GM12878 (cell line): ENCODE measurements around the gene RHOG. TPM values are rescaled to one million over a fixed set of nuclear protein-coding genes. Genes with fewer than 3 reads are reported as not detected.

Experiments
- ATAC-seq: fragments of 200-7000 bp; cut with Tn5 transposase; 3 replicates; pipeline ENCODE4 v1.9.1; 2020; ENCODE audit warnings: mild to moderate bottlenecking, moderate library complexity
- BruUV-seq: library from RNA; stranded (reverse); fragments of 400-500 nt; replicated peaks from 2 replicates; lab custom pipeline; 2021; lab: Mats Ljungman, UMichigan
- CTCF ChIA-PET: fragments of 300-600 bp; sonication (Branson Sonifier 250); formaldehyde crosslinking; extraction: SDS; loops from one replicate; lab custom pipeline; 2021; ENCODE audit warnings: inconsistent platforms; lab: Yijun Ruan, JAX
- POLR2A ChIA-PET: fragments of 350-600 bp; formaldehyde crosslinking; extraction: SDS; loops from one replicate; lab custom pipeline; 2021; ENCODE audit warnings: inconsistent platforms; lab: Charles Lee
- RAD21 ChIA-PET: fragments of 300-600 bp; sonication (Branson Sonifier 250); formaldehyde crosslinking; loops from one replicate; lab custom pipeline; 2023; ENCODE audit warnings: antibody characterized with exemption; ENCODE audit not compliant: unreplicated experiment; lab: Charles Lee
- SMC1A ChIA-PET: fragments of 300-600 bp; sonication (Branson Sonifier 250); formaldehyde crosslinking; loops from one replicate; lab custom pipeline; 2023; ENCODE audit not compliant: unreplicated experiment, uncharacterized antibody; lab: Charles Lee
- DNase-seq: peaks from one replicate; pipeline ENCODE4 v3.0.0-alpha.2; 2011; ENCODE audit warnings: low read depth, low spot score
- FAIRE-seq: peaks from 3 replicates; lab custom pipeline; 2011; peaks lifted over from hg19 to GRCh38; lab: Jason Lieb, UNC
- H2AFZ ChIP-seq: 2 replicates; pipeline ENCODE4 v1.6.0; 2011; ENCODE audit warnings: low read depth, low read length, control low read depth; ENCODE audit not compliant: control insufficient read depth
- H3K27ac ChIP-seq: 2 replicates; pipeline ENCODE4 v1.5.1; 2011; ENCODE audit warnings: control low read depth; ENCODE audit not compliant: control insufficient read depth, insufficient read depth
- H3K27me3 ChIP-seq, 2 experiments: replicated peaks in 1 of 2; 2 replicates each; pipeline versions ENCODE4 v1.6.0 to v1.6.1; 2011; ENCODE audit warnings: low read length in 1 of 2; ENCODE audit not compliant: control insufficient read depth in 2 of 2, insufficient read depth in 2 of 2
- H3K36me3 ChIP-seq, 2 experiments: 2 replicates each; pipeline ENCODE4 v1.5.1; 2011; ENCODE audit warnings: low read length in 1 of 2; ENCODE audit not compliant: control insufficient read depth in 2 of 2, insufficient read depth in 2 of 2
- H3K4me1 ChIP-seq: 2 replicates; pipeline ENCODE4 v1.6.1; 2011; ENCODE audit warnings: mild to moderate bottlenecking, low read length, moderate library complexity, mixed read lengths; ENCODE audit not compliant: control insufficient read depth, insufficient read depth
- H3K4me2 ChIP-seq: 2 replicates; pipeline ENCODE4 v1.6.0; 2011; ENCODE audit warnings: control low read depth; ENCODE audit not compliant: control insufficient read depth, insufficient read depth
- H3K4me3 ChIP-seq: fragments of 200-600 bp; sonication (generic); 2 replicates; pipeline ENCODE4 v1.5.1; 2016
- H3K79me2 ChIP-seq: 2 replicates; pipeline ENCODE4 v1.6.0; 2011; ENCODE audit warnings: low read length; ENCODE audit not compliant: control insufficient read depth, insufficient read depth
- H3K9ac ChIP-seq: 2 replicates; pipeline ENCODE4 v1.8.0; 2011; ENCODE audit warnings: low read length, control low read depth, mixed read lengths; ENCODE audit not compliant: control insufficient read depth, insufficient read depth
- H3K9me3 ChIP-seq: replicated peaks from 3 replicates; pipeline ENCODE4 v1.5.1; 2011; ENCODE audit warnings: mild to moderate bottlenecking, low read length; ENCODE audit not compliant: control insufficient read depth, insufficient read depth
- H4K20me1 ChIP-seq: 2 replicates; pipeline ENCODE4 v1.6.0; 2011; ENCODE audit not compliant: control insufficient read depth, insufficient read depth
- BMI1 ChIP-seq: fragments of 450-650 bp; IDR thresholded peaks from 2 replicates; pipeline ENCODE4 v1.6.1; 2016; ENCODE audit warnings: mild to moderate bottlenecking, moderate library complexity, borderline replicate concordance
- CREB1 ChIP-seq: IDR thresholded peaks from 2 replicates; pipeline ENCODE4 v1.6.1; 2012; ENCODE audit warnings: low read depth, mild to moderate bottlenecking, inconsistent platforms
- DPF2 ChIP-seq: fragments of 450-650 bp; IDR thresholded peaks from 2 replicates; pipeline ENCODE4 v1.6.1; 2017; ENCODE audit warnings: mild to moderate bottlenecking
- EZH2 ChIP-seq: IDR thresholded peaks from 2 replicates; pipeline ENCODE4 v1.6.1; 2012; ENCODE audit warnings: low read depth, mild to moderate bottlenecking, control low read depth, inconsistent platforms, low read length, borderline replicate concordance; ENCODE audit not compliant: control insufficient read depth
- KAT2A ChIP-seq: conservative IDR thresholded peaks from 2 replicates; pipeline ENCODE4 v1.6.1; 2011; ENCODE audit warnings: low read depth, low read length; ENCODE audit not compliant: control insufficient read depth
- MEF2A ChIP-seq: IDR thresholded peaks from 2 replicates; pipeline ENCODE4 v1.6.1; 2011; ENCODE audit warnings: low read depth, mild to moderate bottlenecking, low read length, moderate library complexity; ENCODE audit not compliant: insufficient read depth
- MEF2B ChIP-seq: fragments of 450-650 bp; IDR thresholded peaks from 2 replicates; pipeline ENCODE4 v1.6.1; 2018; ENCODE audit warnings: mild to moderate bottlenecking, moderate library complexity; ENCODE audit not compliant: partially characterized antibody, poor library complexity, severe bottlenecking
- NFXL1 ChIP-seq: fragments of 450-650 bp; IDR thresholded peaks from 2 replicates; pipeline ENCODE4 v1.6.1; 2017; ENCODE audit warnings: antibody characterized with exemption, mild to moderate bottlenecking, borderline replicate concordance
- NR2C2 ChIP-seq: IDR thresholded peaks from 2 replicates; pipeline ENCODE4 v1.6.1; 2011; ENCODE audit warnings: borderline replicate concordance, low read depth; ENCODE audit not compliant: control insufficient read depth, insufficient read length
- SMARCA5 ChIP-seq: fragments of 450-650 bp; IDR thresholded peaks from 2 replicates; pipeline ENCODE4 v1.6.1; 2017; ENCODE audit warnings: mild to moderate bottlenecking
- SP1 ChIP-seq: IDR thresholded peaks from one replicate; pipeline ENCODE4 v1.6.1; 2011; ENCODE audit warnings: low read depth, low read length
- TBL1XR1 ChIP-seq: IDR thresholded peaks from 2 replicates; pipeline ENCODE4 v1.6.1; 2012; ENCODE audit warnings: low read depth, low read length, improper control_type of control experiment
- ZNF207 ChIP-seq: fragments of 450-650 bp; IDR thresholded peaks from 2 replicates; pipeline ENCODE4 v1.6.1; 2014; ENCODE audit warnings: antibody characterized with exemption, mild to moderate bottlenecking, borderline replicate concordance
- ZNF217 ChIP-seq: fragments of 450-650 bp; IDR thresholded peaks from 2 replicates; pipeline ENCODE4 v1.6.1; 2017; ENCODE audit warnings: antibody characterized with exemption, mild to moderate bottlenecking
- WGBS: methylation state at CpG from one replicate; pipeline ENCODE4 v1.1.6; 2016; ENCODE audit warnings: low lambda C conversion rate; ENCODE audit not compliant: insufficient replicate concordance, insufficient coverage; ENCODE audit errors: missing lambda C conversion rate; 5-methylcytosine and 5-hydroxymethylcytosine counted together
- in situ Hi-C: fragments of 300-500 bp; cut with MboI; formaldehyde crosslinking; loops from 9 replicates; pipeline ENCODE4 v1.14.3; 2018; ENCODE audit warnings: mixed read lengths
- intact Hi-C: fragments of 100-400 bp; cut with micrococcal nuclease; formaldehyde crosslinking; loops from one replicate; pipeline ENCODE4 v1.14.2; 2022; ENCODE audit not compliant: unreplicated experiment
- polyA plus RNA-seq, 11 experiments: library from polyadenylated mRNA; depleted of rRNA in 4 of 11; unstranded in 6 of 11; stranded (reverse) in 5 of 11; fragments of >200 nt; fragmentation: Nextera tagmentation in 4 of 11; fragmentation: Illumina TruSeq in 1 of 11; extraction: Ambion mirVana in 4 of 11; extraction: Trizol in 1 of 11; gene quantifications; 1 replicate in 1 of 11; 2 replicates in 10 of 11; pipeline versions ENCODE4 v1.2.1 to v1.2.3, GENCODE V29; 2011 to 2016; ENCODE audit warnings: inconsistent platforms in 2 of 11, missing spikeins in 2 of 11, low read depth in 1 of 11
- total RNA-seq, 4 experiments: library from RNA; depleted of rRNA in 3 of 4; stranded (reverse); fragments of >200 nt in 3 of 4; fragmentation: Illumina TruSeq in 1 of 4; extraction: Trizol in 1 of 4; gene quantifications; 2 replicates each; pipeline versions ENCODE4 v1.2.1 to v1.2.3, GENCODE V29; 2013 to 2021
- TF ChIP-seq, protein P1 (sequence below): IDR thresholded peaks from 2 replicates; pipeline ENCODE4 v1.6.1; 2011; ENCODE audit warnings: low read depth, mild to moderate bottlenecking, low read length, moderate library complexity, borderline replicate concordance; ENCODE audit errors: extremely low read depth
- TF ChIP-seq, protein P2 (sequence below): fragments of 450-650 bp; IDR thresholded peaks from 2 replicates; pipeline ENCODE4 v1.6.1; 2017; ENCODE audit warnings: low read depth, mild to moderate bottlenecking, moderate library complexity
- TF ChIP-seq, protein P3 (sequence below): fragments of 450-650 bp; formaldehyde crosslinking; IDR thresholded peaks from 2 replicates; pipeline ENCODE4 v1.4.0; 2022; ENCODE audit warnings: mild to moderate bottlenecking, moderate library complexity

RHOG gene
- total and polyA plus RNA-seq, 10 of the 15 experiments (the other 5 are each of a cell fraction or from before 2014, with no cell fraction given), result 16.0 to 172 (median 94.8) TPM

DNA sequence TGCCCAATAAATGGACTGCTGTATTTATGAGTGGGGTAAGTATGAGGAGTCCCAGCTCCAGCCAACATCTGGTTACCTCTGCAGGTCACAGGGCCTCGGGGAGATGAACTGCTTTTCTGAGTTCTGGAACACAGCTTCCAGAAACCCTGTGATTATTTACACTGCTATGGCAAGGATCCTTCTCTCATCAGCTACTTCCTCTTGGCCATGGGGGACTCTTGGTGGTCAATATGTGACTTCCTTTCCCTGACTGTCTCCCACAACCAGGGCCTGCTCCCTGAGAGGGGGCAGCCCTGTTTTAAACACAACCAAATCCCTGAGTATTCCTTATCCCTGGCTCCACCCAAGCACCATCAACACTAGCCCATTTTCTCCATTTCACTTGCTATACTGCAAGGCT, 10.0 kb downstream of the RHOG start:
- Histone ChIP-seq H3K9me3 (no peaks in the 10 kb centered on the region), H3K4me3 (no peak overlapping the region), H3K27ac (peak overlapping the region; percentile 15; the same call in 1 of the 2 replicates), H3K4me1 (peaks cover 24% of the 10 kb centered on the region), H4K20me1 (no peaks in the 10 kb centered on the region; the same call in none of the 2 replicates), H3K27me3 (no peaks in the 10 kb centered on the region), H3K9ac (no peak overlapping the region), H3K79me2 (peaks cover 57% of the 10 kb centered on the region), H2AFZ (no peak overlapping the region), H3K36me3 (peaks cover 33 to 35% of the 10 kb centered on the region in 2 experiments), H3K4me2 (no peak overlapping the region)
- FAIRE-seq (no peak), ATAC-seq (no peak), DNase-seq (no peak)
- in situ Hi-C loops, result loop anchor here (25.0 kb wide), 1 partner anchor 557 kb away; the partner anchor contains the start of gene TRIM21
- intact Hi-C loops, result no loop called here
- ChIA-PET SMC1A (interaction anchor here (0.6 to 1.6 kb wide), 3 partner anchors 19 to 84 kb away, joined by 3 to 6 read pairs (median 3); partner anchors contain the start of gene STIM1), POLR2A (interaction anchor here (3.4 kb wide), 1 partner anchor 10 kb away, joined by 16 read pairs; the partner anchor contains the start of gene RHOG), CTCF (interaction anchor here (0.7 to 39.6 kb wide), 4 partner anchors 10 to 242 kb away, joined by 7 to 1047 read pairs (median 13); partner anchors contain the start of genes RHOG and STIM1), RAD21 (interaction anchor here (1.6 to 12.7 kb wide), 3 partner anchors 10 to 242 kb away, joined by 10 to 304 read pairs (median 14); partner anchors contain the start of genes RHOG and STIM1)
- BruUV-seq, result no TSS peak
- WGBS, result 0% methylated on average over 1 of the region's 1 CpG
- TF ChIP-seq DPF2 (no peak), MEF2B (no peak), MEF2A (no peak), NR2C2 (no peak), NFXL1 (no peak), SP1 (no peak), ZNF217 (no peak), BMI1 (no peak), SMARCA5 (no peak), CREB1 (no peak), EZH2 (no peak), TBL1XR1 (no peak), ZNF207 (no peak), KAT2A (no peak)
- TF ChIP-seq, protein P1, sequence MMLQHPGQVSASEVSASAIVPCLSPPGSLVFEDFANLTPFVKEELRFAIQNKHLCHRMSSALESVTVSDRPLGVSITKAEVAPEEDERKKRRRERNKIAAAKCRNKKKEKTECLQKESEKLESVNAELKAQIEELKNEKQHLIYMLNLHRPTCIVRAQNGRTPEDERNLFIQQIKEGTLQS, result no peak
- TF ChIP-seq, protein P2, sequence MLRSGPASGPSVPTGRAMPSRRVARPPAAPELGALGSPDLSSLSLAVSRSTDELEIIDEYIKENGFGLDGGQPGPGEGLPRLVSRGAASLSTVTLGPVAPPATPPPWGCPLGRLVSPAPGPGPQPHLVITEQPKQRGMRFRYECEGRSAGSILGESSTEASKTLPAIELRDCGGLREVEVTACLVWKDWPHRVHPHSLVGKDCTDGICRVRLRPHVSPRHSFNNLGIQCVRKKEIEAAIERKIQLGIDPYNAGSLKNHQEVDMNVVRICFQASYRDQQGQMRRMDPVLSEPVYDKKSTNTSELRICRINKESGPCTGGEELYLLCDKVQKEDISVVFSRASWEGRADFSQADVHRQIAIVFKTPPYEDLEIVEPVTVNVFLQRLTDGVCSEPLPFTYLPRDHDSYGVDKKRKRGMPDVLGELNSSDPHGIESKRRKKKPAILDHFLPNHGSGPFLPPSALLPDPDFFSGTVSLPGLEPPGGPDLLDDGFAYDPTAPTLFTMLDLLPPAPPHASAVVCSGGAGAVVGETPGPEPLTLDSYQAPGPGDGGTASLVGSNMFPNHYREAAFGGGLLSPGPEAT, result no peak
- TF ChIP-seq, protein P3, sequence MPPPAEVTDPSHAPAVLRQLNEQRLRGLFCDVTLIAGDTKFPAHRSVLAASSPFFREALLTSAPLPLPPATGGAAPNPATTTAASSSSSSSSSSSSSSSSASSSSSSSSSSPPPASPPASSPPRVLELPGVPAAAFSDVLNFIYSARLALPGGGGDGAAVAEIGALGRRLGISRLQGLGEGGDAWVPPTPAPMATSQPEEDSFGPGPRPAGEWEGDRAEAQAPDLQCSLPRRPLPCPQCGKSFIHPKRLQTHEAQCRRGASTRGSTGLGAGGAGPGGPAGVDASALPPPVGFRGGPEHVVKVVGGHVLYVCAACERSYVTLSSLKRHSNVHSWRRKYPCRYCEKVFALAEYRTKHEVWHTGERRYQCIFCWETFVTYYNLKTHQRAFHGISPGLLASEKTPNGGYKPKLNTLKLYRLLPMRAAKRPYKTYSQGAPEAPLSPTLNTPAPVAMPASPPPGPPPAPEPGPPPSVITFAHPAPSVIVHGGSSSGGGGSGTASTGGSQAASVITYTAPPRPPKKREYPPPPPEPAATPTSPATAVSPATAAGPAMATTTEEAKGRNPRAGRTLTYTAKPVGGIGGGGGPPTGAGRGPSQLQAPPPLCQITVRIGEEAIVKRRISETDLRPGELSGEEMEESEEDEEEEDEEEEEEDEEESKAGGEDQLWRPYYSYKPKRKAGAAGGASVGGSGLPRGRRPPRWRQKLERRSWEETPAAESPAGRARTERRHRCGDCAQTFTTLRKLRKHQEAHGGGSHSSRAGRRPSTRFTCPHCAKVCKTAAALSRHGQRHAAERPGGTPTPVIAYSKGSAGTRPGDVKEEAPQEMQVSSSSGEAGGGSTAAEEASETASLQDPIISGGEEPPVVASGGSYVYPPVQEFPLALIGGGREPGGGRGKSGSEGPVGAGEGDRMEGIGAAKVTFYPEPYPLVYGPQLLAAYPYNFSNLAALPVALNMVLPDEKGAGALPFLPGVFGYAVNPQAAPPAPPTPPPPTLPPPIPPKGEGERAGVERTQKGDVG, result no peak
